Heart left ventricle (tissue), 13 donors: ENCODE data around the gene ZCCHC4.
A peak's percentile ranks its signal among the peaks of the same experiment; 100 is the strongest.

Experiments
- POLR2A ChIP-seq, 2 donors: fragments of 450-650 bp; IDR thresholded peaks; one replicate each; pipeline ENCODE4 v1.6.1; 2017; ENCODE audit warnings: antibody characterized with exemption in 2 of 2, mild to moderate bottlenecking in 2 of 2, moderate library complexity in 2 of 2
- TF ChIP-seq, protein P1 (sequence below), 12 donors: fragments of 200-600 bp; sonication (generic) in 4 of 12; IDR thresholded peaks; one replicate each; pipeline versions ENCODE4 v1.5.0 to v1.8.0; 2018 to 2022; ENCODE audit warnings: antibody characterized with exemption in 12 of 12, mild to moderate bottlenecking in 5 of 12
- donor health status: ischemic (EF 13 %, LVEDD 7.1; RV severe dilation, severe dysfunction).
- donor health status: DM: no; HTN: yes; CAD: no.
- donor health status: DM: no; HTN: no; CAD: no.
- donor health status: ischemic (EF 25% LVEDD 6.9; RV normal size, moderate dysfunction).
- donor health status: ischemic (EF 25% LVEDD 5.7; RV mildly dilated, moderate dysfunction).
- donor health status: ischemic (EF 35%, LVEDD 5.7; RV mildly dilated, moderate dysfunction).
- donor health status: nonischemic (EF 11% LVEDD 7.7; RV severe dilation, severe dysfunction).
- donor health status: DM: yes; HTN: yes; CAD: no.
- donor health status: PGD.
- donor health status: ischemic (EF 29% LVEDD 5.4; RV normal size, mild dysfunction).
- donor health status: nonischemic (EF 23%, LVEDD 6.1; RV moderate dilation, normal function).

DNA sequence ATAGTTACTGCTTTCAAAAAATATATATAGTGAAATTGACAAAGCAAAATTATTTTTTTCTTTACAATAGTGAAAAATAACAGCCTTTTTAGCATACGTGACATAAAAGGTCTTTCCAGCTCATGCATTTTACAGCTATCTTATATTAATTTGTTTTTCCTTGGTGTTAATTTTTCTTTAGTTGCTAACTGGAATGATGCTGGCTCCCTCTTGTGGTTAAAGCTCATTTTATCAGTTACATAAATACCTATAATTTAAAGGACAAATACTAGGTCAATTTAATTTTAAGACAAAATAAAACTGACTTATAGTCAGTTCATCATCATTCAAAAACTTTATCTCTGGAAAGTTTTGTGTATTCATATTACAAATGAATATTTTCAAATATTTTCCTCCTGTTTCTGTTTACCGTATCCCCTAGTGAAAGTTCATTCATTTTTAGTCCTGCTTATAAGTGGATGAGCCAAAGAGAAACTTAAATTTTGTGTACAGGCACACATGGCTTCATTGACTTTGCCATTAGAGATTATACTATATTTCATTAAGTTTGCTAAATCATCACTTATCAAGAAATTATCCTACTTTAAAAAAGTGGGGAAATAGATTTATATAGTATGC is 54.5 kb downstream of the ZCCHC4 start:
- TF ChIP-seq, protein P1, sequence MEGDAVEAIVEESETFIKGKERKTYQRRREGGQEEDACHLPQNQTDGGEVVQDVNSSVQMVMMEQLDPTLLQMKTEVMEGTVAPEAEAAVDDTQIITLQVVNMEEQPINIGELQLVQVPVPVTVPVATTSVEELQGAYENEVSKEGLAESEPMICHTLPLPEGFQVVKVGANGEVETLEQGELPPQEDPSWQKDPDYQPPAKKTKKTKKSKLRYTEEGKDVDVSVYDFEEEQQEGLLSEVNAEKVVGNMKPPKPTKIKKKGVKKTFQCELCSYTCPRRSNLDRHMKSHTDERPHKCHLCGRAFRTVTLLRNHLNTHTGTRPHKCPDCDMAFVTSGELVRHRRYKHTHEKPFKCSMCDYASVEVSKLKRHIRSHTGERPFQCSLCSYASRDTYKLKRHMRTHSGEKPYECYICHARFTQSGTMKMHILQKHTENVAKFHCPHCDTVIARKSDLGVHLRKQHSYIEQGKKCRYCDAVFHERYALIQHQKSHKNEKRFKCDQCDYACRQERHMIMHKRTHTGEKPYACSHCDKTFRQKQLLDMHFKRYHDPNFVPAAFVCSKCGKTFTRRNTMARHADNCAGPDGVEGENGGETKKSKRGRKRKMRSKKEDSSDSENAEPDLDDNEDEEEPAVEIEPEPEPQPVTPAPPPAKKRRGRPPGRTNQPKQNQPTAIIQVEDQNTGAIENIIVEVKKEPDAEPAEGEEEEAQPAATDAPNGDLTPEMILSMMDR (IDR thresholded peaks at IDR 0.05), result peak; percentile 30 to 73 (median 60)
- TF ChIP-seq POLR2A (IDR thresholded peaks at IDR 0.05), result no peak
